Measurements from ENCODE around the gene CFAP46.
"Not testable (repeated sequence)": the region's sequence is repeated elsewhere in the genome, so short reads cannot be mapped to it uniquely, and the experiment has no call there.

The CFAP46 gene

DNA sequence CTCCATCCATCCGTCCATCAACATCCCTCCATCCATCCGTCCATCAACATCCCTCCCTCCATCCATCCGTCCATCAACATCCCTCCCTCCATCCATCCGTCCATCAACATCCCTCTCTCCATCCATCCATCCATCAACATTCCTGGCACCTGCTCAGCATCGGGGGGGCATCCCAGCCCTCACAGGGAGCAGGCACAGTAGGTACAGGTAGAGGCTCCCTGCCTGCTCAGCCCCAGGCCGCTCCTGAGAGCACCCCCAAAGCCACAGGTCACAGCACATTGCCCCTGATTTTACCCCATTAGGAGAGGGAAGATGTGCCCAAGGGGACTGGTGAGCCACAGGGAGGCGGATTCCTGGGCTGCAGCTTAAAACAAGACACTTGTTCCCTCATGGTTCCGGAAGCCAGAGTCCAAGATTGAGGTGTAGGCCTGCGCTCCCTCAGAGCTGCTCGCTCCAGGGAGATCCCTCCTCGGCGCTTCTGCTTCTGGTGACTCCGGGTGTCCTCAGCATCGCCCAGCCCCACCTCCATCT, 21.1 kb upstream of the CFAP46 start:
- DNase-seq (ENCODE audit: low read depth in 1 of 2, low spot score in 1 of 2): no peak

DNA sequence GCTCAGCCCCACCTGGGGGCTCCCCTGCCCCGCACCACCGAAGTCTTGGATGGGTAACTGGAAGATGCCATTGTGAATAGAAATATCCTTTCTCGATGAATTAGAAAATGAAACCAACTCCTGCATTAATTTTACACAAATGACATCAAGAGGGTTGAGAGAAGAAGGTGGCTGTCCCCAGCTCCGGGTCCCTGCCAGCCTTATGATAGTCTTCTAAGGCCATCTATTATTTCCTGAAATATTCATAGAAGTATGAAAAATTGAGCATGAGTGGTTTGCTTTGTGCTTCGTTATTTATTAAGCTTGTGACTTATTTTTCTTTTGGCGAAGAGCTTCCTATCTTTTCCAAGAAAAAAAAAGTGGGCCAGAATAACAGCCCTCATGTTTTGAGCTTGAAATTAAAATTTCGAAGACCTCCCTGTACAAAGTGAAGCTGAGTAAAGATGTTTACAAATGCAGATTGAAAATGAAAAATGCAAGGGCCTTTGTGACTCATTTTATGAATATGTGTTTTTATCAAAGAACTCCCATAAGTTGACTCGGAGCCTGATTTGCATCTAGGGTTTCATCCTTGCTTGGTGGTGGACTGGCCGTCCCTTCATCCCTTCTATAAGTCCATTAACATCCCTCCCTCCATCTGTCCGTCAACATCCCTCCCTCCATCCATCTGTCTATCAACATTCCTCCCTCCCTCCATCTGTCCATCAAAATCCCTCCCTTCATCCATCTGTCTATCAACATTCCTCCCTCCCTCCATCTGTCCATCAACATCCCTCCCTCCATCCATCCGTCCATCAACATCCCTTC, 20.5 kb upstream of the CFAP46 start:
- no peak for DNase-seq (ENCODE audit: low read depth in 1 of 2, low spot score in 1 of 2)

DNA sequence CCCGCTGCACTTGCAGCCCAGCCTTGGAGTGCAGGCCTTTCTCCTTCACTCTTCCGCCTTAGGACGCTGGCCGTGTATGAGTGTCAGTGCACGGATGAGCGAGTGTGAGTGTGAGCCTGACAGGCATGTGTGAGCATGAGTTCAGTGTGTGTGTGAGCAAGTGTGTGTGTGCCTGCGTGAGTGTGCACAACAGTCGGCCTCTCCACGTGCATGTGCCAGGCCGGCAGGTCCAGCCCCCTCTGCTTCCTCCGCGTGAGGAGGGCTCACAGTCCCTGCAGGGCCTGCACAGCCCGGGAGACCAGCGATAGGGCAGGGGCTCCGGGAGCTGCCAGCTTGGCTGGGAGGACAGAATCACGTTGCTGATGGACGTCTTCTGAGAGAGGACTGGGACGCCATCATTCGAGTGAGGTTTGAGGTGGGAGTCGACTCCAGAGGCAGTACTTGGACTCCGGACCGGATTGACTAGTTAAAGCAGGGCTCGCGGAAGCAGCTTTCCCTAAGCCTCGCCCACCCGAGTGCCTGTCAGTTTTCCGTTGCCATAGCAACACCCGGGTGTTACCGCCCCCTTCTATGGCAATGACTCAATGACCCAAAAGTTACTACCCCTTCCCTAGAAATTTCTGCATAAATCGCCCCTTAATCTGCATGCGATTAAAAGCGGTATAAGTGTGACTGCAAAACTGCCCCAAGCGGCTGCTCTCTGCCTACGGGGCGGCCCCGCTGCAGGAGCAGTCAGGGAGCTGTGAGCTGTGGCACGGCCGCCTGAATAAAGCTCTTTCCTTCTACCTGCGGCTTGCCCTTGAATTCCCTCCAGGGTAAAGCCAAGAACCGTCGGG, 19.6 kb upstream of the CFAP46 start:
- peak; percentile 29 to 57 for DNase-seq (ENCODE audit: low read depth in 1 of 2, low spot score in 1 of 2)

DNA sequence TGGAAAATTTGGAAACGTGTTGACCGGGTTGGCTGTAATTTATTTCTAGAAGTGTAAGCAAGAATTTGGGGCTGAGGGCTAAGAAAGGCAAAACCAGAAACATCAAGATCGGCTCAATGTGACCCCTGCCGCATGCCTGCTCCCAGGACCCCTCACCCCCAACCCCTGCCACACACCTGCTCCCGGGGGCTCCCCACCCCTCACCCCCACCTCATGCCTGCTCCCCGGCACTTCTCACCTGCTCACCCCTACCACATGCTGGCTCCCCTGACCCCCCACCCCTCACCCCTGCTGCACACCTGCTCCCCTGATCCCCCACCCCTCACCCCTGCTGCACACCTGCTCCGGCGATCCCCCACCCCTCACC, 19.0 kb upstream of the CFAP46 start:
- DNase-seq (ENCODE audit: low read depth in 1 of 2, low spot score in 1 of 2): no peak

DNA sequence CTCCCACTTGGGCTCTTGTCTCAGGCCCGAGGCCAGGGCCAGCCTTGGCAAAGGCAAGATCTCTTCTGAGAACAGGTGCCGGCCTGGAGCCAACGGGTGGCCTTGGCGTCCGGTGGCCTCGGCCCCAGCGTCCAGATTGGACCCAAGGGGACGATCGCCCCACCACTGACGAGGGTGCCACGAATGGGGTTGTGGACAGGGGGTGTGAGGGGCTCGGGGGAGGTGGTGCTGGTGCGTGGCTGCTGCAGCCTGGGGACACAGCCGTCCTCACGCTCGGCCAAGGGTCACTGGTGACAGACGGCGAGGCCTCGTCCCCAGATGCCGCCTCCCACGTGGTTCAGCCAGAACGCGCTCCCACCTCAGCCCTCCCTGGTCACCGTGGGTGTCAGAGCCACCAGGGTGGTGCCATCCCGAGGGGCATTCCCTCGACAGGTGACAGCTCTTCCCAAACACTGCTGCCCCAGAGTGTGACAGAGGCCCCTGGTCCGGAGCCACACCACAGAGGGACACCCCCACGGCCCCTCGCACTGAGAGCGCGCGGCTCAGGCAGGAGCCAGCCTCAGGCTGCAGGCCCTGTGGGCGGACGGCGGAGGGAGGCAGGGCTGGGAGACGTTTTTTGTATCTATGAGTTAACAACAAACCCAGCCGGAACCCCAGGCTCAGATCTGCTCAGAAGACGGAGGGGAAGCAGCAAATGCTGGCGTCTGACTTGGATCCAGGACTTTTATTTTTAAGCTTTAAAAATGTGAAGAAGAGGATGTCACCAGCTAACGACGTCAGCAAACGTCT, 18.5 kb upstream of the CFAP46 start:
- DNase-seq (ENCODE audit: low read depth in 1 of 2, low spot score in 1 of 2): no peak

DNA sequence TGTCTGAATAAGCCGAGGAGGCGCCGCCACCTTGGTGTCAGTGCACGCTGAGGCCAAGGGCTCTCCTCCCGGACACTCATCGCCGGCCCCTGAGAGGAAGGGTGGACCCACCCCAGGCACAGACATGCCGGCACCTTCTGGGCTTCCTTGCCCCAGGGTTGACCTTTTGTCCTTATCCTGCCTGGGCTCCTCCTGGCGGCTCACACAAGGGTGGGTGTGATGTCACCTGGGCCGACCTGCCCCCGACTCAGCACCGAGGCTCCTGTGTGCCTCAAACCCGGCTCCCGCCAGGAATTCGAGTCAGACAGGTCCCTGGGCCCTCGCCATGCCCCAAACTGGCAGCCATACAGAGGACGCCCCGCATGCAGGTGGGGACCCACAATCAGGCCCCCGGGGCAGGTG, 17.7 kb upstream of the CFAP46 start:
- DNase-seq (ENCODE audit: low read depth in 1 of 2, low spot score in 1 of 2): no peak

DNA sequence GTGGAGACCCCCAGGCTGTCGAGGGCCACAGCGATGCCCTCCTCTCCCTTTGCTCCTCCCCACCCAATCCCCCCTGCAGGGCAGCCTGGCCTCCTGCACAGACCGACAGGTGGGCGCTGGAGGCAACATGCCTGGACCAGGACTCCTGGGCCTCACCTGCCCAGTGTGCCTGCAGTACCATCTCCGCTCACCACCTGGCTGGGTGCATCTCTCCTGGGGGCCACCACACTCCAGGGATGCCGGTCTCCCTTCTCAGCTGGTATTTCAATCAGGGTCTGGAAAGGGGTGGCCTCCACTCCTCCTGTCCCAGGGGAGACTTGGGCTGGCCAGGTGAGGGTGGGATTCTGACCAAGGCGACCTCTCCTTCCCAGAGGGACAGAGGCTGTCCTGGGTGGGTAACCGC, 17.2 kb upstream of the CFAP46 start:
- no peak for DNase-seq (ENCODE audit: low read depth in 1 of 2, low spot score in 1 of 2)

DNA sequence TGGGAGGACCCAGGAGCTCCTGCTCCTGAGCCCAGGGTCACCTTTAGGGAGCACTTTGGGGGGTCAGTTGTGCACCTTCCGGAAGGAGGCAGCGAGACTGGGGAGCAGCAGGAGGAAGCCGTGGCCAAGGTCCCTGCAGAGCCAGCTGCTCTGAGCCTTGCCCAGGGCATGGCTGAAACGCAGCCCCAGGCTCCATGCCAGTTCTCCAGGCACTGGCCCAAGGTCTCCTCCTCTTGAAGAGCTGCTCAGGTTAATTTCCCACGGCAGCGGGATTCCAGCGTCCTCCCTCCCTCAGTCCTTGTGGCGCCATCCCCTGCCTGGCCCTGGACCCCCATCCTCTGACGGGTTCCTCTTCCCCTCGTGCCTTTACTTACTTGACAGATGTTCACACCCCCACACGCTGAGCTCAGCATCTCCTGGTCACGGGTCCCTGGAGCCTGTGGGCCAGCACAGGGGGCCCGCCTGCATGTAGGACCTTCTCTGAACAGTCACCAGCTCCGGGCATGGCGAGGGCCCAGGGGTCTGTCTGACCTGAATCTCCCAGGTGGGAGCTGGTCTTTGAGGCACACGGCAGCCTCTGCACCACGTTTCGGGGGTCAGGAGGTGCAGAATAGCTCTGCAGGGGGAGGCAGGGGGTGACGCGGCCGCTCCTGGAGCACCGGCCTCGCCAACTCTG, 16.7 kb upstream of the CFAP46 start:
- no peak for DNase-seq (ENCODE audit: low read depth in 1 of 2, low spot score in 1 of 2)

DNA sequence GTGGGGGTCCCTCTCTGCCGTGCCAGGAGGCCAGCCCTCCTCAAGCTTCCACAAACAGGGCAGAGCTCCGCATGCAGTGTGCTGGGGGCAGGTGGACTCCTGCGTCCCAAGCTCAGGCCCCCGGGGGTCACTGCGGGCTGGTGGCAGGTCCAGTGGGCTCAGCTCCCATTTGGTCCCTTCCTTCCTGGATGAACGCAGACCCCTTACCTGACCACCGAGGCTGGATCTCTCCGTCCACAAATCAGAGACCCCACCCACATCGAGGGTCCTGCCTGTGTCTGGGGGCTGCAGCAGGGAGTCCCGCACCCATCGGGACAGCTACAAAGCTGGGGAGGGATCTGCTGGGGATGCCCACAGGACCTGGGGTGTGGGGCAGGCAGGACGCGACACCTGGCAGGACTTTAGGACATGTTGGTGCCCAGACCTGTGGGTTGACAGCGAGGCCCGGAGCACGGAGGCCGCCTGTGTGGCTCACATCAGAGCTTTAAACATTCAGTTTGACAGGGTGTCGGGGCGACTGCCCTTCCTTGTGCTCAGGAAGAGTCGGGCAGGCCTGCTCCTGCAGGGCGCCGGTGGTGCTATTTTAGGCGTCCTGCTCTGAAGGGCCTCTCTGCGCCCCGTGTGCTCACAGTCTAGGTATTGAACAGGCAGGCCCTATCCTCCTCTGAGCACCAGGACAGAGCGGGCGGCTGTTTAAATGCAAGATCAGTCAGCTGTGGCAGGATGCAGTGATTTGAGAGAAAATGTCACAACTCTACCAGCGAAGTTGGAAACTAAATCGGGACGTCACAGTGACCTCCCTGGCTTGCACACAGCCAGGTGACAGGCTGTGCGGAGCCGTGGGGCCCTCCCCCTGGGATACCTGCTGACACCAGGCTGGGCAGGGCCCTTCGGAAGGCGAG, 15.9 kb upstream of the CFAP46 start:
- DNase-seq (ENCODE audit: low read depth in 1 of 2, low spot score in 1 of 2): no peak

DNA sequence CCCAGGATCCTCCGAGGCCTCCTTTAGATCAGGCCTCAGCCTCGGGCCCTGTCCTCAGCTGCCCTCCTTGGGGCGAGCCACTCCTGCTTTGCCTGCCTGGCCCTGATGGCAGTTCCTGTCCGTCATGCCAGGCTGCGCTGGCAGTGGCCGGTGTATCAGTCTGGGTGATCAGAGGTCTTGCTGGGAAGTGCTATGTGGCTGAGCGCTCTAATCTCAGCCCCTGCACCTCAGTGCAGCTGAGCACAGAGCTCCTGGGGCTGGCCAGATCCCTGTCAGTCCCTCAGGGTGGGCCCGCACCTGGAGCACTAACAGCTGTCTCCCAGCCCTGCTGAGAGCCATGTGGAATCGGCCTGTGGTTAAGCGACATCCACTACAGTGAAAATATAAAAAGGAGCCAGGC, 14.8 kb upstream of the CFAP46 start:
- no peak for DNase-seq (ENCODE audit: low read depth in 1 of 2, low spot score in 1 of 2)

DNA sequence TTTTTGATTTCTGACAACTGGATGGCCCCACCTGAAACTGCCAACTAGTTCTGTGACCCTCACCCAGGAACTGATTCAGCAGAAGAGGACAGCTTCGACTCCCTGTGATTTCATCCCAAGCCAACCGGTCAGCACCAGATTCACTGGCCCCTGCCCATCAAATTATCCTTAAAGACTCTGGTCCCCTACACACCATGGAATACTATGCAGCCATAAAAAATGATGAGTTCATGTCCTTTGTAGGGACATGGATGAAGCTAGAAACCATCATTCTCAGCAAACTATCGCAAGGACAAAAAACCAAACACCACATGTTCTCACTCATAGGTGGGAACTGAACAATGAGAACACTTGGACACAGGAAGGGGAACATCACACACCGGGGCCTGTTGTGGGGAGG, 13.9 kb upstream of the CFAP46 start:
- DNase-seq (ENCODE audit: low read depth in 1 of 2, low spot score in 1 of 2): not testable (repeated sequence)

DNA sequence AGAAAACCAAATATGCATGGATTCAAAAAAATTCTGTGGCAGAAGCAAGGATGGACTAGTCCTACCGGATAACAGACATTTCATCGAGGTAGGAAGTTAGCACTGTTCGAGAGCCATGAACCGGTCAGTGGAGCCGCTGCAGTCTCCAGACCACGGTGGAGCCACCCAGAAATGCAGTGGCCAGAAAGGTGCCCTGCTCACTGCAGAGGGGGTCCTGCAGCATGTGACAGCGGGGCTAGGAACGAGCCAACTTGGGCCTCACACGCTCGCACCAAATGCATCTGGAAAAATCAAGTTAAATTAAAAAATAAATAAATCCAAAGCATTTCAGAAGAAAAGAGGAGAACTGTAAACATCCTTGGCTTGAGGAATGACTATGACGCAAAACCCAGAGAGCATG, 13.1 kb upstream of the CFAP46 start:
- DNase-seq (ENCODE audit: low read depth in 1 of 2, low spot score in 1 of 2): no peak

DNA sequence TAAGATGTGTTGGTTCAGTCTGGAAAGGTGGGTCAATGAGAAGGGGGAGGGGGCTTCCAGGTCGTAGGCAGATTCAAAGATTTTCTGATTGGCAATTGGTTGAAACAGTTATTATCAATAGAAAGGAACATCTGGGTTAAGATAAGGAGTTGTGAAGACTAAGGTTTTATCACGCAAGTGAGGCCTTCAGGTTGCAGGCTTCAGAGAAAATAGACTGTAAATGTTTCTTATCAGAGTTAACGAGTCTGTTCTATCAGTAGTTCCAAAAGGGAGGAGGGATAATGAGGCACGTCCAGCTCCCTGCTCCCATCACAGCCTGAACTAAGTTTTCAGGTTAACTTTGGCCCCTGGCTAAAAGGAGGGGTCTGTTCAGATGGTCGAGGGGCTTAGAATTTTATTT, 11.1 kb upstream of the CFAP46 start:
- no peak for DNase-seq (ENCODE audit: low read depth in 1 of 2, low spot score in 1 of 2)

DNA sequence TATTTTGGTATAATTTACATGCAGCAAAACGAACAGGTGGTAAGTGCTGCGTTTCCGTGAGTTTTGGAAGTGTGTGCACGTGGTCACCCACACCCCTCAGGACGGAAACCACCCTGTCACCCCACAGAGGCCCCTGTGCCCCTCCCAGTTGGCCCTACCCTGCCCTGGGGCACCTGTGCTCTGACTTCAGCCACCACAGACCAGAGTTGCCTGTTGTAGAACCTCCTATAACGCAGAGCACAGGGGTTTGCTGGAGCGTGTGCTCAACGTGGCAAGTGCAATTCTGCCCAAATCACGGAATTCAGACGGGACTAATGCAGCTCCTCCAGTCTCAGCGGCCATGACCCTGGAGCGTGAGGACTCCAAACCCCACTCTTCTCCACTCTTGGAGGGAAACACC, 9.6 kb upstream of the CFAP46 start:
- no peak for DNase-seq (ENCODE audit: low read depth in 1 of 2, low spot score in 1 of 2)

DNA sequence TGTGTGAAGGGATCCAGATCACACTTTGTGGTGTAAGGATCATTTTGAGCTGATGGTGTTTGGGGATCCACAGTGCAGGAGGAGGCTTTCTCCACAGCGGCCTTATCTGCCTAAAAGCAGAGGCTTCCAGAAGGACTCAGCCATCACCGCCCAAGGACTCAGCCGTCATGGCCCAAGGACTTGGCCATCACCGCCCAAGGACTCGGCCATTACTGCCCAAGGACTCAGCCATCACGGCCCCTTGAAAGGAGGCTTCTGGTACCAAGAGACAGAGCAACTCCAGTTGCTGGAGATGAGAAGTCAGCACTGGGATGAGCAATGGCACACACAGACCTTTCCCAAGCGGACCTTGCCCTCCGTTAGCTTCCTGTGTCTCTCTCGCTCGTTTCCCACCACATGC, 6.0 kb upstream of the CFAP46 start:
- no peak for DNase-seq (ENCODE audit: low read depth in 1 of 2, low spot score in 1 of 2)

DNA sequence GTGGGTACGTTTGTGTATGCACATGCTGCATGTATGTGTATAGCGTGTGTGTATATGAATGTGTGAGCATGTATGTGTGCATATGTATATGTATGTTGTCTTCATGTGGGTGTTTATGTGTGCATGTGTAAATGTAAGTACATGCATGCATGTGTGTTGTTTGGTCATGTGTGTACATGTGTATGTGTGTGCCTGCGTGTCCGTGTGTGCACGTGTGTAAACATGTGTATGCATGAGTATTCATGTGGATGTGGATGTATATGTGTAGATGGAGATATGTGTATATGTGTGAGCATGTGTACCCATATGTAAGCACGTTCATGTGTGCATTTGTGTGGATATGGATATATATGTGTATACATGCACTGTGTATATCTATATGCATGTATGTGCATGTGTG, 5.5 kb upstream of the CFAP46 start:
- DNase-seq (ENCODE audit: low read depth in 1 of 2, low spot score in 1 of 2): no peak

DNA sequence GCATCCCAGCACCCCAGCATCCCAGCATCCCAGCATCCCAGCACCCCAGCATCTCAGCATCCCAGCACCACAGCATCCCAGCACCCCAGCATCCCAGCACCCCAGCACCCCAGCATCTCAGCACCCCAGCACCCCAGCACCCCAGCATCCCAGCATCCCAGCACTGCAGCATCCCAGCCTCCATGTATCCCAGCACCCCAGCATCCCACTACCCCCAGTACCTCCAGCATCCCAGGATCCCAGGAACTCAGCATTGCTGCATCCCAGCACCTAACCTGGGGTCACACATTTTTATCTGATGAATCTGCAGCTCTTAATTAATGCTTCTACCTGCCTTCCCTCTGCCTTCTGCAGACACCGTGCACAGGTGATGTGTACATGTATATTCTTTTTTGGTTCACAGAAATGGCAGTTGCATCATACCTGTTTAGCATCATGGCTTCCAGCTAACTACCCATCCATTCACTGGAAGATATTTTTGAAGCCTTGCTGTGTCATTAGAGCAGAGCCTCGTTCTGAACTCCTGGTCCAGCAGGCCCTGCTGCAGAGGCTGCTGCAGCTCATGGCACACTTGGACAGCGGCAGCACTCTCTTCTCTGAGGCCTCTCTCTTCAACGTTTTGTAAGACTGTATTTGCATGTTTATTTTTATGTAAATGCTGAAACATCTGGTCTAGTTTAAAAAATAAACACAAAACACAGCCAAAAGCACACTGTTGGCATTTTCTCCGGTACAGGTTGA, 4.6 kb upstream of the CFAP46 start:
- DNase-seq (ENCODE audit: low read depth in 1 of 2, low spot score in 1 of 2): no peak

DNA sequence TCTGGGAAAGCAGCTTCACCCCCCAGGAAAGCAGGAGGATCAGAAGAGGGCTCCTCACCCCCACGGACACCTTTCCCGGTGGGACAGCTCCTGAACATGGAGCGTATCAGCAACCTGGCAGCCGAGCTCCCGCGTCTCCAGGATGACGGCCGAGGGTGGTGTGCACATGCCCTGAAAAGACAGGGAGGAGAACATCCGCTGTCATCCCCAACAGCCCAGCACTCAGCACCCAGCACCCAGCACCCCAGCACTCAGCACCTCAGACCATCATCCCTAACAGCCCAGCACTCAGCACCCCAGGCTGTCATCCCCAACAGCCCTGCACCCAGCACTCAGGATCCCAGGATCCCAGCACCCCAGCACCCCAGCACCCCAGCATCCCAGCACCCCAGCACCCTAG, 3.9 kb upstream of the CFAP46 start:
- DNase-seq (ENCODE audit: low read depth in 1 of 2, low spot score in 1 of 2): no peak

DNA sequence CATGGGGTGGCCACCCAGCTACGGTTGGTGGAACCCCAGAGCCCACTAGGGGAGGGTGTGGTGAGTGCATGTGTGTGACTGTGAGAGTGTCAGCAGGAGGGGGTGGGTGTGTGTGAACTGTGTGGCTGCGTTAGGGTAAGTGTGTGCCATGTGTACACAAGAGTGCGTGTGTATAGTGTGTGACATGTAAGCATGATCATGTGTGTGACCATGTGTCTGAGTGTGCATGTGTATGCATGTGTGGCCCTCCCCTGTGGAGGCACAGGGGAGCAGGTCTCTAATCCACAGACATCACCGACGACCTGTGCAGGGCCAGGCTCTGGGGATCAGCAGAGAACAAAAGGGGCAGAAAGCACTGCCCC, 3.5 kb upstream of the CFAP46 start:
- DNase-seq (ENCODE audit: low read depth in 1 of 2, low spot score in 1 of 2): no peak
